ENCODE data around the gene QKI.
"Not testable (repeated sequence)": the region's sequence is repeated elsewhere in the genome, so short reads cannot be mapped to it uniquely, and the experiment has no call there.

QKI gene

DNA sequence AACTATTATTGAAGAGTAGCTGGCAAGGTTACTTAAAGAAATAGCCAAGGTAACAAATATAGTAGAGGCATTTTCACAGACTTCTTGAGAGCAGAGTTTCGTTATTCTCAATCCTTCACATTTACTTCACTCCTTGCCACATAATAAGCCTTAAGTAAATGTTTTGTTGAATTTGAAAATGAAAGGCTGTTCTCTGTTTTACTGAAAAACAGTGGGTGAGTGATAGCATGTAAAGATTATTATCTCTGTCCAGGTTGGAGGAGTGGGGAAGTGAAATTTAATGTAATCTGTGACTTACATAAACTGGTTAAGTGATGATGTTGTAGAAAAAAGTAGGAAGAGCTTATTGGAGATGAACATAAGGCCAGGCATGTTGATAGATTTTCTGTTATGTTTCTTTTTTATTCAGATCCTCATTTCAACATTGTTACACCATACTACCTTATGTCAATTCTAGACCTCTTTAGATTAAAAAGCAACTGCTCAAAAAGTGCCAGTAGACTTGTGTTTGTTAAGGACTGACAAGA is 55.0 kb downstream of the QKI start:
- DNase-seq (ENCODE audit: low read depth), result no peak
- TF ChIP-seq, protein P1, sequence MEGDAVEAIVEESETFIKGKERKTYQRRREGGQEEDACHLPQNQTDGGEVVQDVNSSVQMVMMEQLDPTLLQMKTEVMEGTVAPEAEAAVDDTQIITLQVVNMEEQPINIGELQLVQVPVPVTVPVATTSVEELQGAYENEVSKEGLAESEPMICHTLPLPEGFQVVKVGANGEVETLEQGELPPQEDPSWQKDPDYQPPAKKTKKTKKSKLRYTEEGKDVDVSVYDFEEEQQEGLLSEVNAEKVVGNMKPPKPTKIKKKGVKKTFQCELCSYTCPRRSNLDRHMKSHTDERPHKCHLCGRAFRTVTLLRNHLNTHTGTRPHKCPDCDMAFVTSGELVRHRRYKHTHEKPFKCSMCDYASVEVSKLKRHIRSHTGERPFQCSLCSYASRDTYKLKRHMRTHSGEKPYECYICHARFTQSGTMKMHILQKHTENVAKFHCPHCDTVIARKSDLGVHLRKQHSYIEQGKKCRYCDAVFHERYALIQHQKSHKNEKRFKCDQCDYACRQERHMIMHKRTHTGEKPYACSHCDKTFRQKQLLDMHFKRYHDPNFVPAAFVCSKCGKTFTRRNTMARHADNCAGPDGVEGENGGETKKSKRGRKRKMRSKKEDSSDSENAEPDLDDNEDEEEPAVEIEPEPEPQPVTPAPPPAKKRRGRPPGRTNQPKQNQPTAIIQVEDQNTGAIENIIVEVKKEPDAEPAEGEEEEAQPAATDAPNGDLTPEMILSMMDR (IDR thresholded peaks at IDR 0.05; ENCODE audit: low read depth, low read length), result no peak
- no peak for TF ChIP-seq MYC (IDR thresholded peaks at IDR 0.05; ENCODE audit: low read depth, low read length)
- TF ChIP-seq, protein P2, sequence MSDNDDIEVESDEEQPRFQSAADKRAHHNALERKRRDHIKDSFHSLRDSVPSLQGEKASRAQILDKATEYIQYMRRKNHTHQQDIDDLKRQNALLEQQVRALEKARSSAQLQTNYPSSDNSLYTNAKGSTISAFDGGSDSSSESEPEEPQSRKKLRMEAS (IDR thresholded peaks at IDR 0.05; ENCODE audit: low read depth, low read length), result no peak
- TF ChIP-seq POLR2A (IDR thresholded peaks at IDR 0.05; ENCODE audit: extremely low read depth, insufficient read length), result no peak
- H3K4me3 ChIP-seq (ENCODE audit: low read depth, low read length), result no peak overlapping the region

DNA sequence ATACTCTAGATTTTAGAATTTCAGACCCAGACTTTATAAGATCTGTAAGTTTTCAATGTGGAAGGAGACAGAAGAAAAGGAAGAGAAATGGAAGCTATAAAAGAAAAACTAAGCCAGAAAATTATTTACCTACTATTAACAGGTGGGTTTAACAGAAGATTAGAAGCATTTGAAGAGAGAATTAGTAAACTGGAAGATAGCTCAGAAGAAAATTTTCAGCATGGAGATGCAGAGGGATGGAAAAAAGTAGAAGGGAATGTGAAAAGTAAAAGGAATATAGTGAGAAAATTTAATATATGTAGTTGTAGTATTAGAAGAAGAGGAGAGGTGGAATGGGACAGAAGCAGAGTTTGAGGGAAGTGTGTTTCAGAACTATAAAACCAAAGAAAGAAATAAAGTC is 56.1 kb downstream of the QKI start:
- TF ChIP-seq, protein P2 (IDR thresholded peaks at IDR 0.05; ENCODE audit: low read depth, low read length), result no peak
- TF ChIP-seq MYC (IDR thresholded peaks at IDR 0.05; ENCODE audit: low read depth, low read length) (no peak), POLR2A (IDR thresholded peaks at IDR 0.05; ENCODE audit: extremely low read depth, insufficient read length) (no peak)
- TF ChIP-seq, protein P1 (IDR thresholded peaks at IDR 0.05; ENCODE audit: low read depth, low read length), result no peak
- no peak overlapping the region for H3K4me3 ChIP-seq (ENCODE audit: low read depth, low read length)
- no peak for DNase-seq (ENCODE audit: low read depth)

DNA sequence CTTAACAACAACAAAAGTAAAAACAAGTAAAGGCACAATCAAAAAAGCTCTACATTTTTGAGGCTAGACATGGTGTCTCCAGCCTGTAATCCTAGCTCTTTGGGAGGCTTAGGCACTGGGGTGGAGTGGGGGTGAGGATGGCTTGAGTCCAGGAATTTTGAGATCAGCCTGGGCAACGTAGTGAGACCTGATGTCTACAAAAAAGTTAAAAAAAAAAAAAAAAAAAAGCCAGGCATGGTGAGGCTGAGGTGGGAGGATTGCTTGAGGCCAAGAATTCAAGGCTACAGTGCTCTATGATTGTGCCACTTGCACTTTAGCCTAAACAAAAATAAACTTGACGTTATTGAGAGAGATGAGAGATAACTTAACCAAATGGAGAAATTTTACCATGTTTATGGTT is 60.1 kb downstream of the QKI start:
- TF ChIP-seq, protein P2 (IDR thresholded peaks at IDR 0.05; ENCODE audit: low read depth, low read length), result no peak
- TF ChIP-seq, protein P1 (IDR thresholded peaks at IDR 0.05; ENCODE audit: low read depth, low read length), result no peak
- no peak for TF ChIP-seq POLR2A (IDR thresholded peaks at IDR 0.05; ENCODE audit: extremely low read depth, insufficient read length)
- H3K4me3 ChIP-seq (ENCODE audit: low read depth, low read length), result no peak overlapping the region
- DNase-seq (ENCODE audit: low read depth), result no peak

DNA sequence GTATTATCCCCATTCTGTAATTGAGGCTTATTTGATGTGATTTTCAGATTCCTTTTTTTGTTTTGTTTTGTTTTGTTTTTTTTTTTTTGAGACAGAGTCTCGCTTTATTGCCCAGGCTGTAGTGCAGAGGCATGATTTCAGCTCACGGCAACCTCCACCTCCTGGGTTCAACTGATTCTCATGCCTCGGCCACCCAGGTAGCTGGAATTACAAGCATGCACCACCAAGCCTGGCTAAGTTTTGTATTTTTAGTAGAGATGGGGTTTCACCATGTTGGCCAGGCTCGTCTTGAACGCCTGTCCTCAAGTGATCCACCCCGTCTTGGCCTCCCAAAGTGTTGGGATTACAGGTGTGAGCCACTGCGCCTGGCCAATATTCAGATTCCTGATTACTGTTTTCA is 62.4 kb downstream of the QKI start:
- not testable (repeated sequence) for DNase-seq (ENCODE audit: low read depth)

DNA sequence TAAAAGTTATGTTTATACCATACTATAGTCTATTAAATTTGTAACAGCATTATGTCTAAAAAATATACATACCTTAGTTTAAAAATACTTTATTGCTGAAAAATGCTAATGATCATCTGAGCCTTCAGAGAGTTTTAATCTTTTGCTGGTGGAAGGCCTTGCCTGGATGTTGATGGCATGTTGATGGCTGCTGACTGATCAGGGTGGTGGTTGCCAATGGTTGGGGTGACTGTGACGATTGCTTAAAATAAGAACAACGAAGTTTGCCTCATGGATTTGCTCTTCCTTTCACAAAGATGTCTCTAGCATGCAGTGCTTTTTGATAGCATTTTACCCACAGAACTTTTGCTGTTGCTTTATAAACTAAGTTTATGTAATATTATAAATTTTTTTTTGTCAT is 68.6 kb downstream of the QKI start:
- DNase-seq (ENCODE audit: low read depth), result no peak
- H3K4me3 ChIP-seq (ENCODE audit: low read depth, low read length), result no peak overlapping the region
- TF ChIP-seq, protein P2 (IDR thresholded peaks at IDR 0.05; ENCODE audit: low read depth, low read length), result no peak
- TF ChIP-seq POLR2A (IDR thresholded peaks at IDR 0.05; ENCODE audit: extremely low read depth, insufficient read length) (no peak), MYC (IDR thresholded peaks at IDR 0.05; ENCODE audit: low read depth, low read length) (no peak)
- TF ChIP-seq, protein P1 (IDR thresholded peaks at IDR 0.05; ENCODE audit: low read depth, low read length), result no peak

More for the DNA sequence above, 62.4 kb downstream of the QKI start:
- not testable (repeated sequence) for H3K4me3 ChIP-seq (ENCODE audit: low read depth, low read length)

DNA sequence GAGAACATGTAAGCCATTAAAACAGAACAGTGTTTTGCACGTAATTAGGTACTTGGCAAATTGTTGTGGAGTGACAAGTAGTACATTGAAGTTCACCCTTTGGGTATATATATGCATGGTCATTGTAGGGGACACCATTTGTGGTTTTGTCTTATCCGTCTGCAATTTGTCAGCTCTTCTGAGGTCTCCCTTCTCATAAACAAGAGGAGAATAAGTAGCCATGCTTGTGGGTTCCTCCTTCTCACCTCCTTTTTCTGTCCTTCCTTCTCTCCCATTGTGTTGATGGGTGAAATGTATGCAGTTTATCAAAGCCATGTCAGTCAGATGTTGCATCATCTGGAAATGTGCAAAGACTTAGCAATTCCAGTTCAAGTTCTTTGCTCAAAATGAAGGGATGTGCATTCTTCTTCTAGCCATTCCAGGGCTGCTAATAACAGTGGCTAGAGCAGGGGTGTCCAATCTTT is 70.9 kb downstream of the QKI start:
- DNase-seq (ENCODE audit: low read depth), result peak; percentile 28
- no peak overlapping the region for H3K4me3 ChIP-seq (ENCODE audit: low read depth, low read length)
- TF ChIP-seq, protein P1 (IDR thresholded peaks at IDR 0.05; ENCODE audit: low read depth, low read length), result no peak
- no peak for TF ChIP-seq MYC (IDR thresholded peaks at IDR 0.05; ENCODE audit: low read depth, low read length)
- TF ChIP-seq, protein P2 (IDR thresholded peaks at IDR 0.05; ENCODE audit: low read depth, low read length), result no peak
